ENCODE data around the gene RAP1GAP2. TPM values are rescaled to one million over a fixed set of nuclear protein-coding genes. Genes with fewer than 3 reads are reported as not detected.

Gene RAP1GAP2
- total RNA-seq, 4 donors from 2014 or later: 4.6 to 8.0 (median 5.6) TPM

- DNase-seq (ENCODE audit: low spot score) (no peak), ATAC-seq (ENCODE audit: low FRiP score) (no peak)
- TF ChIP-seq CTCF (IDR thresholded peaks at IDR 0.05): no peak
Measured at GRCh38 chr17:2902546-2902945, 106.3 kb downstream of the RAP1GAP2 start.

DNA sequence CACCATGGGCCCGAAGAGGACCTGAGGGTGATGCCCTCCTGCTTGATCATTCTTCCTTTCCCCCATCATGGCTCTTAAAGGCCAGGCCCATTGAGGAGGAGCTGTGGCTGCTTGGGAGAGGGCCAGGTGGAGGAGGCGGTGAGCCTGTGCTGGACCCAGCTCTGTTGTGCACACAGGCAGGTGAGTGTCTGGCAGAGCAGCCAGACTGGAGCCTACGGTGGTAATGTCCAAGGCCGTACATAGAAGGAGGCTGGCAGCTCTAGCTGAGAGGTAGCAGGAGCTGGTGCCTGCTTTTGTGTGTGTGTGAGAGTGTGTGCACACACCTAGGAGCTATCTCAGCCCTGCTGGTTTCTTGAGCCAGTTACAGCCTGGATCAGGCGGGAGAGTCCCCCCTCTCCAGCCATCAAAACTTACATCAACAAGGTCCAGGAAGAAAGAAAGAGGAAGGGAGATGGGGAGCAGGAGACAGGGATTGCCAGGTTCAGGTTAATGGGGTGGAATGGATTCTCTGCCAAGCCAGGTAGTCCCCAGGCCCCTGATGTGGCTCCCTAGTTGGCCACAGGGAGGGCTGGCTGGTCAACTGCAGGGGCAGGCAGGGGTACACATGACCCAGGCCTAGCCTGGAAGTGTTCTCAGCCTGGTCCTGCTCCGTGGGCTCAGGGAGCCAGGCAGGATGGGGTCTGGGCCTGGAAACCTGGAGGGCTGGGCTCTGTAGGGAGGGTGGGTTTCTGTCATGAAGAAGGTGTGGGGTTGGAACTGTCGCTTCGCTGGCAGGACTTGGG is 107.1 kb downstream of the RAP1GAP2 start:
- ATAC-seq (ENCODE audit: low FRiP score): no peak
- no peak for TF ChIP-seq CTCF (IDR thresholded peaks at IDR 0.05)
- DNase-seq (ENCODE audit: low spot score): no peak

DNA sequence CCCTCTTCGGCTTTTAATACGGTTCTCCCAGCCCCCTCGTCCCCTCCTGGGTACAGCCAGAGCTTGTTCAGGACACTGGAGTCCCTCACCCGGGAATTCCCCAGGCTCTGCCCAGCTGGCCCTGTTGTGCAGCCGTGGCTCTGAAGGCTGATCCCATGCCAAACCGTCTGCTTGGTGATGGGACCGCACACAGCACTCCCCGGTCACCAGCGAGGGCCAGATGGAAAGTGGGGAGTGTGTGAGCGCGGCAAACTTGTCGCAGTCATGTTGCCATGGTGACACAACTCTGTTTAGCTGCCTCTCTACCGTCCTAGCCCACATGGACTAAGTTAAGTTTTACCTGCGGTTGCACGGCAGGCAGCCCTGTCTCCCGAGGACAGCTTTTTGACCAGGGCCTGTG is 107.9 kb downstream of the RAP1GAP2 start:
- DNase-seq (ENCODE audit: low spot score): no peak
- ATAC-seq (ENCODE audit: low FRiP score): no peak
- TF ChIP-seq CTCF (IDR thresholded peaks at IDR 0.05): no peak

DNA sequence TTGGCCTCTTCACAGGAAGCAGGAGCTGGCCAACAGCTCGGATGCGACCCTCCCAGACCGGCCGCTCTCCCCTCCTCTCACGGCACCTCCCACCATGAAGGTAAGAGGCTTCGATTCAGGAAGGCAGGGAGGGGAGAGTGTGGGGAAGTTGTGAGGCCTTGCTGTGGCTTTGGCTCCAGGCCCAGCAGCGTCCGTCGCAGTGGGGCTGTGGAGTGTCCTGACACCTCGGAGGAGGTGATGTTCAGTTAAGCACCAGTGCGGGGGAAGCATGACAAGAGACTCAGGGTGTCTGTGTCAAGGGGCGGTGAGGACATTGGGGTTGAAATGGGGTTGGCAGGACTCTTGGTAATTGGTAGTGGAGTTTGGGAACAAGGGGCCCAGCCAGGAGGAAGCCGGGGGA is 109.0 kb downstream of the RAP1GAP2 start:
- no peak for TF ChIP-seq CTCF (IDR thresholded peaks at IDR 0.05)
- DNase-seq (ENCODE audit: low spot score): no peak
- ATAC-seq (ENCODE audit: low FRiP score): no peak

- DNase-seq (ENCODE audit: low spot score) (no peak), ATAC-seq (ENCODE audit: low FRiP score) (no peak)
- no peak for TF ChIP-seq CTCF (IDR thresholded peaks at IDR 0.05)
Measured at GRCh38 chr17:2905696-2906501, 109.7 kb downstream of the RAP1GAP2 start.

DNA sequence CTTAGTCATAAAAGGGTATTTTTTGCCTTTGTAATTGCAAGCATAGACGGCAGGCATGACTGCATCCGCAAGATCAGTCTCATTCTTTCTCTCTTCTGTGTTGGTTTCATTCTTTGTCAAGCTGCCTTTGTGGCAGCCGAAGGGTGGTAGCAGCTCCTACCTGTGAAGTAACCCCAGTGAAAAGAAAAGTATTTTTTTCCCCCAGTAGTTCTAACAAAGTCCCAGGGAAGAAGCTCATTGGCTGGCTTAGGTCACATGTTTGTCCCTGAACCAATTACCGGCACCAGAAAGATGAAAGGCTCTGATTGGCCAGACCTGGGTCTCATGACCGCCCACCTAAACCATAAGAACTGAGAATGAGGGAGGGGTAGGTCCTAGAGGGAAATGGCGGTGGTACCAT is 110.7 kb downstream of the RAP1GAP2 start:
- ATAC-seq (ENCODE audit: low FRiP score) (no peak), DNase-seq (ENCODE audit: low spot score) (no peak)
- TF ChIP-seq CTCF (IDR thresholded peaks at IDR 0.05): no peak

Measured in omental fat pad (tissue), 4 donors.